H9 (cell line): Measurements from ENCODE around the gene CELF4. TPM values are rescaled to one million over a fixed set of nuclear protein-coding genes. Genes with fewer than 3 reads are reported as not detected.
A peak's percentile ranks its signal among the peaks of the same experiment; 100 is the strongest.

Source experiments
- DNase-seq: peaks from one replicate; pipeline ENCODE4 v3.0.0-alpha.2; 2017
- H2AFZ ChIP-seq: one replicate; pipeline ENCODE4 v1.6.1; 2013; ENCODE audit warnings: mild to moderate bottlenecking, low read length, control low read depth, moderate library complexity
- H2AK5ac ChIP-seq: 2 replicates; pipeline ENCODE4 v1.6.1; 2013; ENCODE audit warnings: low read length, control low read depth, mixed read lengths; ENCODE audit not compliant: insufficient read length
- H2BK120ac ChIP-seq: one replicate; pipeline ENCODE4 v1.6.1; 2013; ENCODE audit warnings: low read depth, mild to moderate bottlenecking, low read length, control low read depth, inconsistent platforms; ENCODE audit not compliant: poor library complexity, severe bottlenecking
- H2BK12ac ChIP-seq: 2 replicates; pipeline ENCODE4 v1.6.1; 2013; ENCODE audit warnings: low read length, control low read depth, mixed read lengths, low read depth; ENCODE audit not compliant: insufficient read length
- H2BK15ac ChIP-seq: 2 replicates; pipeline ENCODE4 v1.6.1; 2013; ENCODE audit warnings: low read depth, low read length, control low read depth
- H2BK20ac ChIP-seq: one replicate; pipeline ENCODE4 v1.6.1; 2013; ENCODE audit warnings: low read depth, mild to moderate bottlenecking, low read length, control low read depth, inconsistent platforms; ENCODE audit not compliant: poor library complexity, severe bottlenecking
- H2BK5ac ChIP-seq: 2 replicates; pipeline ENCODE4 v1.6.1; 2013; ENCODE audit warnings: low read length, control low read depth, mixed read lengths; ENCODE audit not compliant: insufficient read length
- H3K14ac ChIP-seq: 2 replicates; pipeline ENCODE4 v1.6.1; 2013; ENCODE audit warnings: low read length, control low read depth; ENCODE audit not compliant: insufficient read depth
- H3K18ac ChIP-seq: 2 replicates; pipeline ENCODE4 v1.6.1; 2013; ENCODE audit warnings: low read depth, mild to moderate bottlenecking, mixed read lengths, low read length, control low read depth; ENCODE audit not compliant: insufficient read length
- H3K23ac ChIP-seq: 2 replicates; pipeline ENCODE4 v1.6.1; 2013; ENCODE audit warnings: low read length, control low read depth, mixed read lengths, low read depth; ENCODE audit not compliant: insufficient read length
- H3K23me2 ChIP-seq: 2 replicates; pipeline ENCODE4 v1.6.1; 2013; ENCODE audit warnings: low read depth, mild to moderate bottlenecking, mixed read lengths, low read length, control low read depth; ENCODE audit not compliant: insufficient read length, poor library complexity, severe bottlenecking
- H3K27ac ChIP-seq: 2 replicates; pipeline ENCODE4 v1.5.1; 2013; ENCODE audit warnings: low read length, control low read depth, mixed read lengths, low read depth; ENCODE audit not compliant: insufficient read length
- H3K27me3 ChIP-seq: 2 replicates; pipeline ENCODE4 v1.6.1; 2013; ENCODE audit warnings: low read length, control low read depth, inconsistent platforms; ENCODE audit not compliant: insufficient read depth
- H3K4ac ChIP-seq: 2 replicates; pipeline ENCODE4 v1.6.1; 2013; ENCODE audit warnings: low read depth, mild to moderate bottlenecking, control low read depth, inconsistent platforms, low read length, moderate library complexity
- H3K4me1 ChIP-seq: 2 replicates; pipeline ENCODE4 v1.6.1; 2013; ENCODE audit warnings: low read length, control low read depth, inconsistent platforms; ENCODE audit not compliant: insufficient read depth
- H3K4me2 ChIP-seq: 2 replicates; pipeline ENCODE4 v1.6.1; 2013; ENCODE audit warnings: low read length, control low read depth, mixed read lengths; ENCODE audit not compliant: insufficient read length, insufficient read depth
- H3K56ac ChIP-seq: 2 replicates; pipeline ENCODE4 v1.6.1; 2013; ENCODE audit warnings: low read depth, mild to moderate bottlenecking, mixed read lengths, low read length, control low read depth; ENCODE audit not compliant: insufficient read length
- H3K79me1 ChIP-seq: 2 replicates; pipeline ENCODE4 v1.6.1; 2013; ENCODE audit warnings: low read depth, mild to moderate bottlenecking, moderate library complexity, low read length, control low read depth, inconsistent platforms; ENCODE audit not compliant: insufficient read depth, poor library complexity, severe bottlenecking
- H3K79me2 ChIP-seq: 2 replicates; pipeline ENCODE4 v1.6.1; 2013; ENCODE audit warnings: low read length, control low read depth, inconsistent platforms; ENCODE audit not compliant: insufficient read depth
- H3K9ac ChIP-seq: 2 replicates; pipeline ENCODE4 v1.6.1; 2013; ENCODE audit warnings: low read length, control low read depth, mixed read lengths; ENCODE audit not compliant: insufficient read length; ENCODE audit errors: extremely low read depth
- H3K9me3 ChIP-seq: one replicate; pipeline ENCODE4 v1.6.1; 2013; ENCODE audit warnings: low read depth, low read length, inconsistent platforms; ENCODE audit not compliant: control insufficient read depth
- H3T11ph ChIP-seq: one replicate; pipeline ENCODE4 v1.6.1; 2013; ENCODE audit warnings: mild to moderate bottlenecking, low read length, control low read depth, inconsistent platforms
- H4K20me1 ChIP-seq: one replicate; pipeline ENCODE4 v1.6.1; 2013; ENCODE audit not compliant: control insufficient read depth, insufficient read length, insufficient read depth
- H4K5ac ChIP-seq: 2 replicates; pipeline ENCODE4 v1.6.1; 2013; ENCODE audit warnings: low read depth, mild to moderate bottlenecking, mixed read lengths, low read length, control low read depth; ENCODE audit not compliant: insufficient read length
- H4K8ac ChIP-seq: replicated peaks from 2 replicates; pipeline ENCODE4 v1.6.1; 2013; ENCODE audit warnings: low read length, control low read depth, mixed read lengths, low read depth; ENCODE audit not compliant: insufficient read length
- H4K91ac ChIP-seq: 2 replicates; pipeline ENCODE4 v1.6.1; 2013; ENCODE audit warnings: low read depth, mild to moderate bottlenecking, moderate library complexity, mixed read lengths, low read length, control low read depth; ENCODE audit not compliant: insufficient read length
- H3K27ac Mint-ChIP-seq, 3 experiments: 2 replicates in 2 of 3; 3 replicates in 1 of 3; pipeline ENCODE4 v1.8.0; 2020 to 2021; ENCODE audit warnings: mixed read lengths in 3 of 3, mild to moderate bottlenecking in 1 of 3, moderate library complexity in 1 of 3
- H3K27me3 Mint-ChIP-seq: 2 replicates; pipeline ENCODE4 v1.8.0; 2021; ENCODE audit warnings: low read depth, mild to moderate bottlenecking, moderate library complexity, mixed read lengths
- H3K36me3 Mint-ChIP-seq, 3 experiments: 2 replicates in 2 of 3; 3 replicates in 1 of 3; pipeline ENCODE4 v1.8.0; 2020 to 2021; ENCODE audit warnings: low read depth in 3 of 3, mixed read lengths in 3 of 3; ENCODE audit not compliant: insufficient read depth in 1 of 3
- H3K4me1 Mint-ChIP-seq, 2 experiments: 2 replicates each; pipeline ENCODE4 v1.8.0; 2020; ENCODE audit warnings: mixed read lengths in 2 of 2
- H3K4me3 Mint-ChIP-seq, 2 experiments: 2 replicates in 1 of 2; 3 replicates in 1 of 2; pipeline ENCODE4 v1.8.0; 2020 to 2021; ENCODE audit warnings: mild to moderate bottlenecking in 2 of 2, mixed read lengths in 2 of 2, moderate library complexity in 1 of 2
- H3K9me3 Mint-ChIP-seq, 2 experiments: 2 replicates in 1 of 2; 3 replicates in 1 of 2; pipeline ENCODE4 v1.8.0; 2020; ENCODE audit warnings: mild to moderate bottlenecking in 2 of 2, mixed read lengths in 2 of 2, moderate library complexity in 1 of 2
- CTCF ChIP-seq: fragments of 200-600 bp; sonication (generic); conservative IDR thresholded peaks from 3 replicates; pipeline ENCODE4 v1.8.0; 2021; ENCODE audit warnings: antibody characterized with exemption, mild to moderate bottlenecking
- WGBS: extraction: QIAGEN DNeasy Blood & Tissue Kit; methylation state at CpG from one replicate; pipeline ENCODE4 v1.1.7; 2013; ENCODE audit warnings: missing lambda C conversion rate, low lambda C conversion rate, mixed read lengths; ENCODE audit not compliant: insufficient read length; ENCODE audit errors: extremely low coverage; 5-methylcytosine and 5-hydroxymethylcytosine counted together
- total RNA-seq: library from RNA; stranded (reverse); gene quantifications from 2 replicates; pipeline ENCODE4 v1.2.1, GENCODE V29; 2021

Gene CELF4
- total RNA-seq, 1 experiment from 2014 or later, result 1.1 TPM

GRCh38 chr18:37567061-37567993 is 1.7 kb upstream of the CELF4 start:
- Histone ChIP-seq H2BK15ac (no peak overlapping the region), H3K9ac (no peak overlapping the region)

More at GRCh38 chr18:37567061-37567993, 1.7 kb upstream of the CELF4 start:
- H3K79me2 ChIP-seq, result no peaks in the 10 kb centered on the region
- no peaks in the 10 kb centered on the region for H4K20me1 ChIP-seq
- H3K9me3 ChIP-seq, result no peaks in the 10 kb centered on the region
- peaks cover 3% of the 10 kb centered on the region; the same call in 1 of the 2 replicates for H3K4me1 ChIP-seq
- no peaks in the 10 kb centered on the region; a peak in 3 of 5 replicates for H3K9me3 Mint-ChIP-seq
- peaks cover 93% of the 10 kb centered on the region for H3K27me3 Mint-ChIP-seq
- no peak overlapping the region for H4K5ac ChIP-seq
- H2BK5ac ChIP-seq, result no peak overlapping the region
- WGBS, result no CpG with 5 or more reads among the region's 72 CpGs
- H4K8ac ChIP-seq, result no peak overlapping the region
- H3K4ac ChIP-seq, result no peak overlapping the region
- H3K14ac ChIP-seq, result no peak overlapping the region
- H3T11ph ChIP-seq, result no peak overlapping the region
- H2AK5ac ChIP-seq, result no peak overlapping the region
- H3K56ac ChIP-seq, result no peak overlapping the region
- no peak overlapping the region for H4K91ac ChIP-seq
- DNase-seq, result no peak
- peak overlapping the region; percentile 70 to 90 for H3K4me3 Mint-ChIP-seq
- H3K23ac ChIP-seq, result no peak overlapping the region
- H3K27me3 ChIP-seq, result peaks cover 40% of the 10 kb centered on the region
- H3K36me3 Mint-ChIP-seq, result peaks cover 0 to 3% (median 0%) of the 10 kb centered on the region in 3 experiments; a peak in 1 of 7 replicates
- no peak for TF ChIP-seq CTCF
- H2BK20ac ChIP-seq, result no peak overlapping the region
- H3K79me1 ChIP-seq, result no peaks in the 10 kb centered on the region
- H2AFZ ChIP-seq, result no peak overlapping the region
- peaks cover 24 to 38% of the 10 kb centered on the region in 2 experiments for H3K4me1 Mint-ChIP-seq
- H3K18ac ChIP-seq, result no peak overlapping the region
- peak overlapping the region; percentile 77 for H3K4me2 ChIP-seq
- H3K23me2 ChIP-seq, result peaks cover 20% of the 10 kb centered on the region
- no peak overlapping the region for H2BK120ac ChIP-seq
- no peak overlapping the region for H2BK12ac ChIP-seq
- no peak overlapping the region for H3K27ac Mint-ChIP-seq
- H3K27ac ChIP-seq, result no peak overlapping the region
